Smooth muscle cell (in vitro differentiated cells): ENCODE data around the gene PCF11. TPM values are rescaled to one million over a fixed set of nuclear protein-coding genes. Genes with fewer than 3 reads are reported as not detected.

Experiments used
- DNase-seq: peaks from one replicate; lab custom pipeline; 2025; ENCODE audit not compliant: unreplicated experiment; lab: John Stamatoyannopoulos, UW
- H2AFZ ChIP-seq: fragments of 200-600 bp; sonication (generic); 2 replicates; pipeline ENCODE4 v1.6.0; 2016; ENCODE audit warnings: antibody characterized with exemption, low read depth, mild to moderate bottlenecking
- H3F3A ChIP-seq: fragments of 200-600 bp; sonication (generic); 2 replicates; pipeline ENCODE4 v1.6.0; 2017; ENCODE audit warnings: antibody characterized with exemption, low read depth
- H3K27ac ChIP-seq: fragments of 200-600 bp; sonication (generic); 2 replicates; pipeline ENCODE4 v1.5.1; 2016; ENCODE audit warnings: low read depth, mild to moderate bottlenecking
- H3K27me3 ChIP-seq: fragments of 200-600 bp; sonication (generic); 2 replicates; pipeline ENCODE4 v1.6.1; 2016; ENCODE audit warnings: low read depth, mild to moderate bottlenecking
- H3K36me3 ChIP-seq: fragments of 200-600 bp; sonication (generic); 2 replicates; pipeline ENCODE4 v1.5.1; 2016; ENCODE audit warnings: low read depth
- H3K4me1 ChIP-seq: fragments of 200-600 bp; sonication (generic); 2 replicates; pipeline ENCODE4 v1.5.1; 2016; ENCODE audit warnings: low read depth
- H3K4me2 ChIP-seq: fragments of 200-600 bp; sonication (generic); 2 replicates; pipeline ENCODE4 v1.6.0; 2016; ENCODE audit warnings: mild to moderate bottlenecking
- H3K4me3 ChIP-seq: fragments of 200-600 bp; sonication (generic); 2 replicates; pipeline ENCODE4 v1.5.1; 2016; ENCODE audit warnings: mild to moderate bottlenecking
- H3K79me2 ChIP-seq: fragments of 200-600 bp; sonication (generic); 2 replicates; pipeline ENCODE4 v1.6.0; 2016; ENCODE audit warnings: low read depth, mild to moderate bottlenecking
- H3K9ac ChIP-seq: fragments of 200-600 bp; sonication (generic); 2 replicates; pipeline ENCODE4 v1.6.0; 2016; ENCODE audit warnings: low read depth
- H3K9me3 ChIP-seq: fragments of 200-600 bp; sonication (generic); replicated peaks from 2 replicates; pipeline ENCODE4 v1.5.1; 2016; ENCODE audit warnings: low read depth
- H4K20me1 ChIP-seq: fragments of 200-600 bp; sonication (generic); 2 replicates; pipeline ENCODE4 v1.6.0; 2016; ENCODE audit warnings: low read depth
- WGBS: methylation state at CpG from one replicate; pipeline ENCODE4 v1.1.7; 2016; ENCODE audit warnings: low lambda C conversion rate; 5-methylcytosine and 5-hydroxymethylcytosine counted together
- polyA plus RNA-seq: library from polyadenylated mRNA; unstranded; fragments of >200 nt; fragmentation: Nextera tagmentation; extraction: Ambion mirVana; gene quantifications from 2 replicates; pipeline ENCODE4 v1.2.1, GENCODE V29; 2016
- total RNA-seq: library from RNA; depleted of rRNA; stranded (reverse); fragments of >200 nt; gene quantifications from 2 replicates; pipeline ENCODE4 v1.2.3, GENCODE V29; 2014
- TF ChIP-seq, protein P1 (sequence below): fragments of 200-600 bp; sonication (generic); IDR thresholded peaks from 2 replicates; pipeline ENCODE4 v1.5.1; 2017; ENCODE audit warnings: borderline replicate concordance, mild to moderate bottlenecking, antibody characterized with exemption; ENCODE audit not compliant: insufficient read depth, poor library complexity, severe bottlenecking

The PCF11 gene
- total and polyA plus RNA-seq, 2 experiments from 2014 or later = 17.5 to 56.7 TPM

DNA sequence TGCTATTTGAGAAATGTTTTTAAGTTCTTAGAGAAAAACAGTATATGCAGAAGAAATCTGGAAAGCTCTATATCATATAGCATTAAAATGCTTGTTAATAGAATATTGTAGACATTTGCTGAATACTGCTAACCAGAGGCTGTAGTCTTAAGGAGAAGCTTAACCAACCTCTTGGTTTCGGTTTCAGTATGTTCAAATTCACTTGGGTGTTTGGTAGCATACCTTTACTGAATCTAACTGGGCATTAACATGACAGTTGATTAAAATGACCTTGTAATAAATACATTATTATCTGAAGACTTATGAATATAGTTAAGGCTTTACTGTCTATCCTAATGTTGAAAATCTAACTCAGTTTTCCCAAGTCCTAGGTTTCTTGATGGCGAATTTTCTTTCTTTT is 5.4 kb downstream of the PCF11 start:
- Histone ChIP-seq H3K36me3 (peaks cover 11% of the 10 kb centered on the region), H3K79me2 (peaks cover 98% of the 10 kb centered on the region), H3K4me2 (no peak overlapping the region), H3K9me3 (no peaks in the 10 kb centered on the region), H3K4me3 (no peak overlapping the region), H3K27me3 (no peaks in the 10 kb centered on the region), H2AFZ (no peak overlapping the region), H4K20me1 (peaks cover 58% of the 10 kb centered on the region), H3K27ac (peak overlapping the region; percentile 0), H3K9ac (no peak overlapping the region), H3F3A (peaks cover 3% of the 10 kb centered on the region), H3K4me1 (peaks cover 25% of the 10 kb centered on the region)
- WGBS = 95% methylated on average over 2 of the region's 2 CpGs
- no peak for DNase-seq
- TF ChIP-seq, protein P1, sequence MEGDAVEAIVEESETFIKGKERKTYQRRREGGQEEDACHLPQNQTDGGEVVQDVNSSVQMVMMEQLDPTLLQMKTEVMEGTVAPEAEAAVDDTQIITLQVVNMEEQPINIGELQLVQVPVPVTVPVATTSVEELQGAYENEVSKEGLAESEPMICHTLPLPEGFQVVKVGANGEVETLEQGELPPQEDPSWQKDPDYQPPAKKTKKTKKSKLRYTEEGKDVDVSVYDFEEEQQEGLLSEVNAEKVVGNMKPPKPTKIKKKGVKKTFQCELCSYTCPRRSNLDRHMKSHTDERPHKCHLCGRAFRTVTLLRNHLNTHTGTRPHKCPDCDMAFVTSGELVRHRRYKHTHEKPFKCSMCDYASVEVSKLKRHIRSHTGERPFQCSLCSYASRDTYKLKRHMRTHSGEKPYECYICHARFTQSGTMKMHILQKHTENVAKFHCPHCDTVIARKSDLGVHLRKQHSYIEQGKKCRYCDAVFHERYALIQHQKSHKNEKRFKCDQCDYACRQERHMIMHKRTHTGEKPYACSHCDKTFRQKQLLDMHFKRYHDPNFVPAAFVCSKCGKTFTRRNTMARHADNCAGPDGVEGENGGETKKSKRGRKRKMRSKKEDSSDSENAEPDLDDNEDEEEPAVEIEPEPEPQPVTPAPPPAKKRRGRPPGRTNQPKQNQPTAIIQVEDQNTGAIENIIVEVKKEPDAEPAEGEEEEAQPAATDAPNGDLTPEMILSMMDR = no peak

DNA sequence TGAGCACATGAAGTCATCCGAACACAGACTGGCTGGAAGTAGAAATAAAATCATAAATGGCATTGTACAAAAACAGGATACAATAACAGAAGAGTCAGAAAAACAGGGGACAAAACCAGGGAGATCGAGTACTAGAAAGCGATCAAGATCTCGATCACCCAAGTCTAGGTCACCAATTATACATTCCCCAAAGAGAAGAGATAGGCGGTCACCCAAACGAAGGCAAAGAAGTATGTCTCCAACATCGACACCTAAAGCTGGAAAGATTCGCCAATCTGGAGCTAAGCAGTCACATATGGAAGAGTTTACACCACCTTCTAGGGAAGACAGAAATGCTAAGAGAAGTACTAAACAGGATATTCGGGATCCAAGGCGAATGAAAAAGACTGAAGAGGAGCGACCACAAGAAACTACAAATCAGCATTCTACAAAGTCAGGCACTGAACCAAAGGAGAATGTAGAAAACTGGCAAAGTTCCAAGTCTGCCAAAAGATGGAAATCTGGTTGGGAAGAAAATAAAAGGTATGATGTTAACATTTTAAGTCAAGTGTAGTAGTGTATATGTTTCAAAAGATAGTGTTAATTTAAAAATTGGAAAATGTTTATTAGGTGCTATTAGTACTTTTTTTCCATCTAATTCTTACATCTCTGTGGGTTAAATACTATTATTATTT is 9.4 kb downstream of the PCF11 start:
- H3K4me3 ChIP-seq = no peak overlapping the region
- 97% methylated on average over 11 of the region's 11 CpGs for WGBS
- H2AFZ ChIP-seq = no peak overlapping the region
- TF ChIP-seq, protein P1 = no peak
- no peaks in the 10 kb centered on the region for H3K9me3 ChIP-seq
- H3K79me2 ChIP-seq = peaks cover 98% of the 10 kb centered on the region
- H3K4me1 ChIP-seq = peaks cover 15% of the 10 kb centered on the region
- no peaks in the 10 kb centered on the region for H3K27me3 ChIP-seq
- DNase-seq = no peak
- peaks cover 43% of the 10 kb centered on the region for H4K20me1 ChIP-seq
- H3F3A ChIP-seq = no peaks in the 10 kb centered on the region
- H3K4me2 ChIP-seq = no peak overlapping the region
- H3K27ac ChIP-seq = no peak overlapping the region
- no peak overlapping the region for H3K9ac ChIP-seq
- H3K36me3 ChIP-seq = peaks cover 11% of the 10 kb centered on the region

DNA sequence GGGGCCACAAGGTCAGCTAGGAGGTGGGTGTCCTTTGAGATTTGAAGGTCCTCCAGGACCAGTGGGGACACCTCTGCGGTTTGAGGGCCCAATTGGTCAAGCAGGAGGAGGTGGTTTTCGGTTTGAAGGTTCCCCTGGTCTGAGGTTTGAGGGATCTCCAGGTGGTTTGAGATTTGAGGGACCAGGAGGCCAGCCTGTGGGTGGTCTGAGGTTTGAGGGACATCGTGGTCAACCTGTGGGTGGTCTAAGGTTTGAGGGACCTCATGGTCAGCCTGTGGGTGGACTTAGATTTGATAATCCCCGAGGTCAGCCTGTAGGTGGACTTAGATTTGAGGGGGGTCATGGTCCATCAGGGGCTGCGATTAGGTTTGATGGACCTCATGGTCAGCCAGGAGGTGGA is 11.8 kb downstream of the PCF11 start:
- peaks cover 48% of the 10 kb centered on the region for H4K20me1 ChIP-seq
- H3K27me3 ChIP-seq = no peaks in the 10 kb centered on the region
- no peak overlapping the region for H3K4me2 ChIP-seq
- peaks cover 14% of the 10 kb centered on the region for H3K4me1 ChIP-seq
- no peak overlapping the region for H3K4me3 ChIP-seq
- no peak overlapping the region for H2AFZ ChIP-seq
- H3F3A ChIP-seq = no peaks in the 10 kb centered on the region
- 99% methylated on average over 5 of the region's 5 CpGs for WGBS
- DNase-seq = no peak
- peaks cover 95% of the 10 kb centered on the region for H3K79me2 ChIP-seq
- H3K9me3 ChIP-seq = no peaks in the 10 kb centered on the region
- H3K27ac ChIP-seq = no peak overlapping the region
- peaks cover 11% of the 10 kb centered on the region for H3K36me3 ChIP-seq
- TF ChIP-seq, protein P1 = no peak
- H3K9ac ChIP-seq = no peak overlapping the region

DNA sequence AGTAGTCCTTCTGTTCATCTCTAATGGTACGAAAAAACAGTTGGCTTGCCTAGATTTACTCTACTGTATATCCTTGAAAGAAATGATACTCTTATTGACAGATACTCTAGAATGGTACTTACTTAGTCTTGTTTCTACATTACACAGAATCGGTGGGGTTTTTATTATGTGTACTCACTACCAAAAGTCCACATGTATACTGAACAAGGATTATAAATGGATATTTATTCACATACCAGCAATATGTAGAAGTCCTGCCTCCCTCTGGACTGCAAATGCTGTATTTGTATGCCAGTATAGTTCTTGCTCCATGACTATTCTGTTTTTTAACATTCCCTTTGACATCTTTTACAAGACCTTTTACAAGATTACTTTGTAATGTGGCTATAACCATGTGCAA is 13.9 kb downstream of the PCF11 start:
- peak overlapping the region; percentile 78 for H3K4me2 ChIP-seq
- H3K4me1 ChIP-seq = peaks cover 14% of the 10 kb centered on the region
- H3K9me3 ChIP-seq = no peaks in the 10 kb centered on the region
- no peaks in the 10 kb centered on the region for H3K27me3 ChIP-seq
- H3K36me3 ChIP-seq = peaks cover 3% of the 10 kb centered on the region
- DNase-seq = no peak
- H3K27ac ChIP-seq = no peak overlapping the region
- H3K9ac ChIP-seq = no peak overlapping the region
- peaks cover 69% of the 10 kb centered on the region for H4K20me1 ChIP-seq
- H3F3A ChIP-seq = no peaks in the 10 kb centered on the region
- WGBS = 96% methylated on average over 2 of the region's 2 CpGs
- H2AFZ ChIP-seq = no peak overlapping the region
- TF ChIP-seq, protein P1 = no peak
- H3K4me3 ChIP-seq = peak overlapping the region; percentile 1
- peaks cover 91% of the 10 kb centered on the region for H3K79me2 ChIP-seq
